GM23338 (cell line): ENCODE measurements around the gene MRPS18B. TPM values are rescaled to one million over a fixed set of nuclear protein-coding genes. Genes with fewer than 3 reads are reported as not detected.

Source experiments
- ATAC-seq: fragments of 200-7000 bp; cut with Tn5 transposase; 3 replicates; pipeline ENCODE4 v1.9.1; 2020
- DNase-seq: peaks from one replicate; pipeline ENCODE4 v3.0.0-alpha.2; 2015; ENCODE audit warnings: low spot score
- H2AFZ ChIP-seq: fragments of 200-600 bp; sonication (generic); 2 replicates; pipeline ENCODE4 v1.8.0; 2016; ENCODE audit warnings: antibody characterized with exemption, mild to moderate bottlenecking, moderate library complexity
- H3F3A ChIP-seq: fragments of 200-600 bp; sonication (generic); replicated peaks from 2 replicates; pipeline ENCODE4 v1.8.0; 2017; ENCODE audit warnings: antibody characterized with exemption, mixed run types, low read depth
- H3K27ac ChIP-seq: fragments of 200-600 bp; sonication (generic); 2 replicates; pipeline ENCODE4 v1.6.1; 2016; ENCODE audit warnings: low read depth
- H3K27me3 ChIP-seq: fragments of 200-600 bp; sonication (generic); 2 replicates; pipeline ENCODE4 v1.8.0; 2016; ENCODE audit warnings: mild to moderate bottlenecking, mixed run types, moderate library complexity; ENCODE audit not compliant: insufficient read depth
- H3K36me3 ChIP-seq: fragments of 200-600 bp; sonication (generic); 2 replicates; pipeline ENCODE4 v1.8.0; 2016; ENCODE audit warnings: mild to moderate bottlenecking; ENCODE audit not compliant: insufficient read depth
- H3K4me1 ChIP-seq: fragments of 200-600 bp; sonication (generic); 2 replicates; pipeline ENCODE4 v1.8.0; 2016; ENCODE audit warnings: mild to moderate bottlenecking, moderate library complexity; ENCODE audit not compliant: insufficient read depth
- H3K4me2 ChIP-seq: fragments of 200-600 bp; sonication (generic); 2 replicates; pipeline ENCODE4 v1.7.1; 2017; ENCODE audit warnings: mixed run types
- H3K4me3 ChIP-seq: fragments of 200-600 bp; sonication (generic); 2 replicates; pipeline ENCODE4 v1.6.1; 2016; ENCODE audit warnings: mixed run types
- H3K79me2 ChIP-seq: fragments of 200-600 bp; sonication (generic); replicated peaks from 2 replicates; pipeline ENCODE4 v1.8.0; 2017; ENCODE audit warnings: mild to moderate bottlenecking; ENCODE audit not compliant: insufficient read depth
- H3K9me2 ChIP-seq: fragments of 200-600 bp; sonication (generic); 2 replicates; pipeline ENCODE4 v1.8.0; 2017; ENCODE audit not compliant: insufficient read depth
- H4K20me1 ChIP-seq: fragments of 200-600 bp; sonication (generic); replicated peaks from 2 replicates; pipeline ENCODE4 v1.8.0; 2017; ENCODE audit warnings: mild to moderate bottlenecking; ENCODE audit not compliant: insufficient read depth
- H3K27ac Mint-ChIP-seq: 2 replicates; pipeline ENCODE4 v1.8.0; 2020; ENCODE audit warnings: inconsistent platforms, mild to moderate bottlenecking, moderate library complexity, mixed read lengths
- H3K27me3 Mint-ChIP-seq: 3 replicates; pipeline ENCODE4 v1.8.0; 2022; ENCODE audit warnings: low read depth, mild to moderate bottlenecking, moderate library complexity, mixed read lengths, inconsistent platforms; ENCODE audit not compliant: insufficient read depth, poor library complexity
- H3K36me3 Mint-ChIP-seq: 3 replicates; pipeline ENCODE4 v1.8.0; 2021; ENCODE audit warnings: low read depth, mild to moderate bottlenecking, inconsistent platforms, moderate library complexity, mixed read lengths
- H3K4me1 Mint-ChIP-seq: 3 replicates; pipeline ENCODE4 v1.8.0; 2020; ENCODE audit warnings: mild to moderate bottlenecking, inconsistent platforms, mixed read lengths
- H3K4me3 Mint-ChIP-seq: 3 replicates; pipeline ENCODE4 v1.8.0; 2021; ENCODE audit warnings: moderate library complexity, mild to moderate bottlenecking, inconsistent platforms, mixed read lengths
- H3K9me3 Mint-ChIP-seq: 3 replicates; pipeline ENCODE4 v1.8.0; 2020; ENCODE audit warnings: moderate library complexity, mild to moderate bottlenecking, inconsistent platforms, mixed read lengths
- JUNB ChIP-seq: IDR thresholded peaks from one replicate; pipeline ENCODE4 v1.6.1; 2016; ENCODE audit warnings: antibody characterized with exemption; ENCODE audit not compliant: unreplicated experiment
- STAT1 ChIP-seq: IDR thresholded peaks from one replicate; pipeline ENCODE4 v1.6.1; 2016; ENCODE audit warnings: antibody characterized with exemption; ENCODE audit not compliant: unreplicated experiment
- polyA plus RNA-seq: library from polyadenylated mRNA; unstranded; fragments of >200 nt; fragmentation: Nextera tagmentation; extraction: Ambion mirVana; gene quantifications from 2 replicates; pipeline ENCODE4 v1.2.1, GENCODE V29; 2016
- total RNA-seq: library from RNA; depleted of rRNA; stranded (reverse); fragments of >200 nt; shearing (Covaris generic); gene quantifications from 2 replicates; pipeline ENCODE4 v1.2.3, GENCODE V29; 2014
- TF ChIP-seq, protein P1 (sequence below): fragments of 250-450 bp; sonication (Bioruptor Pico); IDR thresholded peaks from 2 replicates; pipeline ENCODE4 v1.5.0; 2020; ENCODE audit warnings: mild to moderate bottlenecking, moderate library complexity
- TF ChIP-seq, protein P2 (sequence below), 2 experiments: fragments of 200-600 bp in 1 of 2; sonication (generic) in 1 of 2; conservative IDR thresholded peaks; 2 replicates each; pipeline versions ENCODE4 v1.5.1 to v1.6.1; 2016 to 2017; ENCODE audit warnings: antibody characterized with exemption in 2 of 2, low read depth in 2 of 2, mild to moderate bottlenecking in 2 of 2, moderate library complexity in 1 of 2

Gene MRPS18B
- total and polyA plus RNA-seq, 2 experiments from 2014 or later, result 49.2 to 73.6 TPM

DNA sequence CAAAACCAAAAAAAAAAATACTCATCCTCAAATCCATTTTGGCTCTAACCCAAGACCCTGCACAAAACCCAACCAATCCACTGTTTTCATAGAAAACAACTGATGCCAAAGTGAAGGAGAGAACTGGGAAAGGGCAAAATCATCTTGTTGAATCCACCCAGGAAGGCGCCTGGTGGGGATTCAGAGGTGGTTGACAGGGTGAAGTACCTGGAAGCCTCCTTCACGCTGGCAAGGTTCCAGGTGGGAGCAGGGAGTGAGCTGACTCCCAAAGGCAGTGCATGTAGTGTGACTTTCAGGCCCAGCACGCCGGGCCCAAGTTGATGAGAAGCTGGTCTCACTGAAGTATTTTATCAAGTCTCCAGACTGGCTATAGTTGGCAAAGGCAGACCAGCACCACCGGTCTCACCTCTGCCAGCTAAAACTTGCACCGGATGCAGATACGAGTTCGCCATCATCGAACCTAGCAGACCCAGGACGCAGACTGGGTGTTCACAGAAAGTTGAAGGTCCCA, 17.1 kb upstream of the MRPS18B start (continued):
- TF ChIP-seq, protein P1, sequence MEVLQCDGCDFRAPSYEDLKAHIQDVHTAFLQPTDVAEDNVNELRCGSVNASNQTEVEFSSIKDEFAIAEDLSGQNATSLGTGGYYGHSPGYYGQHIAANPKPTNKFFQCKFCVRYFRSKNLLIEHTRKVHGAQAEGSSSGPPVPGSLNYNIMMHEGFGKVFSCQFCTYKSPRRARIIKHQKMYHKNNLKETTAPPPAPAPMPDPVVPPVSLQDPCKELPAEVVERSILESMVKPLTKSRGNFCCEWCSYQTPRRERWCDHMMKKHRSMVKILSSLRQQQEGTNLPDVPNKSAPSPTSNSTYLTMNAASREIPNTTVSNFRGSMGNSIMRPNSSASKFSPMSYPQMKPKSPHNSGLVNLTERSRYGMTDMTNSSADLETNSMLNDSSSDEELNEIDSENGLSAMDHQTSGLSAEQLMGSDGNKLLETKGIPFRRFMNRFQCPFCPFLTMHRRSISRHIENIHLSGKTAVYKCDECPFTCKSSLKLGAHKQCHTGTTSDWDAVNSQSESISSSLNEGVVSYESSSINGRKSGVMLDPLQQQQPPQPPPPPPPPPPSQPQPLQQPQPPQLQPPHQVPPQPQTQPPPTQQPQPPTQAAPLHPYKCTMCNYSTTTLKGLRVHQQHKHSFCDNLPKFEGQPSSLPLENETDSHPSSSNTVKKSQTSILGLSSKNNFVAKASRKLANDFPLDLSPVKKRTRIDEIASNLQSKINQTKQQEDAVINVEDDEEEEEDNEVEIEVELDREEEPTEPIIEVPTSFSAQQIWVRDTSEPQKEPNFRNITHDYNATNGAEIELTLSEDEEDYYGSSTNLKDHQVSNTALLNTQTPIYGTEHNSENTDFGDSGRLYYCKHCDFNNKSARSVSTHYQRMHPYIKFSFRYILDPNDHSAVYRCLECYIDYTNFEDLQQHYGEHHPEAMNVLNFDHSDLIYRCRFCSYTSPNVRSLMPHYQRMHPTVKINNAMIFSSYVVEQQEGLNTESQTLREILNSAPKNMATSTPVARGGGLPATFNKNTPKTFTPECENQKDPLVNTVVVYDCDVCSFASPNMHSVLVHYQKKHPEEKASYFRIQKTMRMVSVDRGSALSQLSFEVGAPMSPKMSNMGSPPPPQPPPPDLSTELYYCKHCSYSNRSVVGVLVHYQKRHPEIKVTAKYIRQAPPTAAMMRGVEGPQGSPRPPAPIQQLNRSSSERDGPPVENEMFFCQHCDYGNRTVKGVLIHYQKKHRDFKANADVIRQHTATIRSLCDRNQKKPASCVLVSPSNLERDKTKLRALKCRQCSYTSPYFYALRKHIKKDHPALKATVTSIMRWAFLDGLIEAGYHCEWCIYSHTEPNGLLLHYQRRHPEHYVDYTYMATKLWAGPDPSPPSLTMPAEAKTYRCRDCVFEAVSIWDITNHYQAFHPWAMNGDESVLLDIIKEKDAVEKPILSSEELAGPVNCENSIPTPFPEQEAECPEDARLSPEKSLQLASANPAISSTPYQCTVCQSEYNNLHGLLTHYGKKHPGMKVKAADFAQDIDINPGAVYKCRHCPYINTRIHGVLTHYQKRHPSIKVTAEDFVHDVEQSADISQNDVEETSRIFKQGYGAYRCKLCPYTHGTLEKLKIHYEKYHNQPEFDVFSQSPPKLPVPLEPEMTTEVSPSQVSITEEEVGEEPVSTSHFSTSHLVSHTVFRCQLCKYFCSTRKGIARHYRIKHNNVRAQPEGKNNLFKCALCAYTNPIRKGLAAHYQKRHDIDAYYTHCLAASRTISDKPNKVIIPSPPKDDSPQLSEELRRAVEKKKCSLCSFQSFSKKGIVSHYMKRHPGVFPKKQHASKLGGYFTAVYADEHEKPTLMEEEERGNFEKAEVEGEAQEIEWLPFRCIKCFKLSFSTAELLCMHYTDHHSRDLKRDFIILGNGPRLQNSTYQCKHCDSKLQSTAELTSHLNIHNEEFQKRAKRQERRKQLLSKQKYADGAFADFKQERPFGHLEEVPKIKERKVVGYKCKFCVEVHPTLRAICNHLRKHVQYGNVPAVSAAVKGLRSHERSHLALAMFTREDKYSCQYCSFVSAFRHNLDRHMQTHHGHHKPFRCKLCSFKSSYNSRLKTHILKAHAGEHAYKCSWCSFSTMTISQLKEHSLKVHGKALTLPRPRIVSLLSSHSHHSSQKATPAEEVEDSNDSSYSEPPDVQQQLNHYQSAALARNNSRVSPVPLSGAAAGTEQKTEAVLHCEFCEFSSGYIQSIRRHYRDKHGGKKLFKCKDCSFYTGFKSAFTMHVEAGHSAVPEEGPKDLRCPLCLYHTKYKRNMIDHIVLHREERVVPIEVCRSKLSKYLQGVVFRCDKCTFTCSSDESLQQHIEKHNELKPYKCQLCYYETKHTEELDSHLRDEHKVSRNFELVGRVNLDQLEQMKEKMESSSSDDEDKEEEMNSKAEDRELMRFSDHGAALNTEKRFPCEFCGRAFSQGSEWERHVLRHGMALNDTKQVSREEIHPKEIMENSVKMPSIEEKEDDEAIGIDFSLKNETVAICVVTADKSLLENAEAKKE (CRISPR knock-in tag), result no peak
- TF ChIP-seq, protein P2, sequence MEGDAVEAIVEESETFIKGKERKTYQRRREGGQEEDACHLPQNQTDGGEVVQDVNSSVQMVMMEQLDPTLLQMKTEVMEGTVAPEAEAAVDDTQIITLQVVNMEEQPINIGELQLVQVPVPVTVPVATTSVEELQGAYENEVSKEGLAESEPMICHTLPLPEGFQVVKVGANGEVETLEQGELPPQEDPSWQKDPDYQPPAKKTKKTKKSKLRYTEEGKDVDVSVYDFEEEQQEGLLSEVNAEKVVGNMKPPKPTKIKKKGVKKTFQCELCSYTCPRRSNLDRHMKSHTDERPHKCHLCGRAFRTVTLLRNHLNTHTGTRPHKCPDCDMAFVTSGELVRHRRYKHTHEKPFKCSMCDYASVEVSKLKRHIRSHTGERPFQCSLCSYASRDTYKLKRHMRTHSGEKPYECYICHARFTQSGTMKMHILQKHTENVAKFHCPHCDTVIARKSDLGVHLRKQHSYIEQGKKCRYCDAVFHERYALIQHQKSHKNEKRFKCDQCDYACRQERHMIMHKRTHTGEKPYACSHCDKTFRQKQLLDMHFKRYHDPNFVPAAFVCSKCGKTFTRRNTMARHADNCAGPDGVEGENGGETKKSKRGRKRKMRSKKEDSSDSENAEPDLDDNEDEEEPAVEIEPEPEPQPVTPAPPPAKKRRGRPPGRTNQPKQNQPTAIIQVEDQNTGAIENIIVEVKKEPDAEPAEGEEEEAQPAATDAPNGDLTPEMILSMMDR (conservative IDR thresholded peaks at IDR 0.05; ENCODE audit: low read depth in 2 of 2), result no peak
- TF ChIP-seq JUNB, result no peak

DNA sequence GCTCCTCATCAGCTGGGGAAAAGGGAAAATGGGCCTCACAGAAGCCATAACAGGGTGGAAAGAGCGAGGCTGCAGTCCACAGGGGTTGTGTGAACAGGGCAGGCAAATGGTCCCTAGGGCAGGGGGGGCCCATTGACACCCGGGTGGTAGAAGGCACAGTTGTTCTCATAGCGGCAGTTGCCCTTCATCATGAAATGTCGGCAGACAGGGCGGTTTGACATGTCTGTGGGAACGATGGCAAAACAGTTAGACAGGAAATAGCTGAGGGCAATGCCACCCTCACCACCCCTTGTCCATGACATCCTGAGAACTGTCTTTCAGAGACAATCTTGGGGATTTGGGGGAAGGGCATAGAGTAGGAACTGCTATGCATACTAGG, 16.2 kb upstream of the MRPS18B start:
- H3K4me3 Mint-ChIP-seq, result no peak overlapping the region
- Histone ChIP-seq H3K36me3 (peaks cover 46% of the 10 kb centered on the region), H3K4me2 (no peak overlapping the region), H2AFZ (no peak overlapping the region), H4K20me1 (peaks cover 24% of the 10 kb centered on the region), H3F3A (peaks cover 71% of the 10 kb centered on the region), H3K4me1 (no peaks in the 10 kb centered on the region), H3K9me2 (no peaks in the 10 kb centered on the region), H3K27me3 (no peaks in the 10 kb centered on the region), H3K27ac (no peak overlapping the region), H3K79me2 (0 out of 2 replicates have a peak, but pooled peaks cover 3% of the 10 kb centered on the region), H3K4me3 (no peak overlapping the region)
- ATAC-seq (no peak), DNase-seq (no peak)
- H3K36me3 Mint-ChIP-seq, result peaks cover 74% of the 10 kb centered on the region
- H3K9me3 Mint-ChIP-seq, result no peaks in the 10 kb centered on the region
- H3K4me1 Mint-ChIP-seq, result no peaks in the 10 kb centered on the region; the same call in 2 of the 3 replicates
- TF ChIP-seq STAT1, result no peak
- TF ChIP-seq, protein P1 (CRISPR knock-in tag), result no peak
- no peak overlapping the region for H3K27ac Mint-ChIP-seq
- H3K27me3 Mint-ChIP-seq, result peaks cover 12% of the 10 kb centered on the region
